ENCODE data around the gene PTPRN. TPM values are rescaled to one million over a fixed set of nuclear protein-coding genes. Genes with fewer than 3 reads are reported as not detected.

The PTPRN gene
- 1 to 10 TPM in 2 of 4 donors, under 1 TPM in 1, not detected in 1; 0.58 to 3.0 (median 1.9) TPM for total RNA-seq

DNA sequence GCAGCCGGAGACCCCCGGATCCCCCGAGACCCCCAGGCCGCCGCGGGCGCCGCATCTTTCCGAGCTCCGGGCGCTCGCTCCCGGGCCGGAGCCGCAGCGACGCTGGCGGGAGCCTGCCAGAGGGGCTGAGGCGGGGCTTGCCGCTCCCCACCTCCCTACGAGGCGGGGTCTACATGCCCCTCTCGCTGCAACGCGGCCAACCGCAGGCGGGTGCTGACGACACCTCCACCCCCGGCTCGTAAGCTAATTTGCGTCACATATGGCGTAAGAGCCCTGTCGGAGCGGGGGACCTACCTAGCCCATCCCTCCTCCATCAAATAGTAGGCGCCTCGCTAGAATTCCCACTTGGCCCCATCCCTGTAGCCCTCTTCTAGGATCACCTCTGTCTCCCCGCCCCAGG lies at the start of gene PTPRN:
PTPRN (minus strand) TSS at position 124 of the 400 bp plus-strand sequence; CDS start at position 55, 69 bp downstream.
- H3K36me3 ChIP-seq = no peaks in the 10 kb centered on the region
- ATAC-seq = no peak
- TF ChIP-seq POLR2A (IDR thresholded peaks at IDR 0.05) (no peak), EP300 (IDR thresholded peaks at IDR 0.05) (no peak), CTCF (IDR thresholded peaks at IDR 0.05) (no peak), POLR2AphosphoS5 (IDR thresholded peaks at IDR 0.05) (no peak)
- no peak within 1 kb of the TSS for H3K4me3 ChIP-seq
- H3K27me3 ChIP-seq = peaks cover 92% of the 10 kb centered on the region
- no peak within 1 kb of the TSS for H3K27ac ChIP-seq
- WGBS, 2 donors (ENCODE audit: low coverage in 1 of 2) = 4% methylated on average over 11 to 13 of the region's 37 CpGs
- peaks cover 0 to 13% (median 0%) of the 10 kb centered on the region in 3 donors for H3K4me1 ChIP-seq
- no peaks in the 10 kb centered on the region for H3K9me3 ChIP-seq

- no peak overlapping the region for H3K4me3 ChIP-seq
- WGBS, 2 donors (ENCODE audit: low coverage in 1 of 2) = 1 to 9% methylated on average over 8 to 15 of the region's 66 CpGs
- H3K36me3 ChIP-seq = no peaks in the 10 kb centered on the region
- H3K4me1 ChIP-seq = peaks cover 0 to 13% (median 9%) of the 10 kb centered on the region in 3 donors
- peaks cover 65% of the 10 kb centered on the region for H3K27me3 ChIP-seq
- TF ChIP-seq CTCF (IDR thresholded peaks at IDR 0.05) = no peak
- no peak for TF ChIP-seq POLR2AphosphoS5 (IDR thresholded peaks at IDR 0.05)
- TF ChIP-seq EP300 (IDR thresholded peaks at IDR 0.05) = no peak
- TF ChIP-seq POLR2A (IDR thresholded peaks at IDR 0.05) = no peak
- H3K27ac ChIP-seq = no peak overlapping the region
- H3K9me3 ChIP-seq = no peaks in the 10 kb centered on the region
- no peak for ATAC-seq
Measured at GRCh38 chr2:219358170-219359075, 49.2 kb upstream of the PTPRN start.

GRCh38 chr2:219356834-219357233 lies 47.6 kb upstream of the PTPRN start:
- no peaks in the 10 kb centered on the region for H3K36me3 ChIP-seq
- TF ChIP-seq CTCF (IDR thresholded peaks at IDR 0.05) = no peak
- TF ChIP-seq POLR2AphosphoS5 (IDR thresholded peaks at IDR 0.05) = no peak
- 86% methylated on average over 1 of the region's 1 CpG for WGBS, 2 donors (ENCODE audit: low coverage in 1 of 2)
- no peak overlapping the region for H3K4me3 ChIP-seq
- no peak for ATAC-seq
- peaks cover 81% of the 10 kb centered on the region for H3K27me3 ChIP-seq
- H3K27ac ChIP-seq = no peak overlapping the region
- no peaks in the 10 kb centered on the region for H3K9me3 ChIP-seq
- H3K4me1 ChIP-seq = peaks cover 0 to 13% (median 9%) of the 10 kb centered on the region in 3 donors

DNA sequence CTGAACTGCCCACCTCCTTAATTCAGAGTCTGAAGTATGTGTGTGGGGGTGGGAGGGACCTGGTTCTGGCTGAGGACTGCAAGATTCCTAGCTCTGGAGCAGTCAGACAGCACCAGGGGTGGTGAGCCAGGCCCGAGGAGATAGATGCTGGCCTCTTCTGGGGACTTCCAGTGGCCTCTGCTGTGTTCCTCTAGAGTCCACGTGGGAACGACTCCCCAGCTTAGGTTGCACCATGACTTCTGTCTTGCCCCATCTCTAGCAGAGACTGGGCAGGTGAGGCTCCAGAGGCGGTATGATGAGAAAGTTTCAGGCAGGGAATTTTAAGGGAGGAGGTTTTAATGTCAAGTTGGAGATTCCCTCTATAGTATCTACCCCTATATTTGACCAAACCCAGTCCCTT lies 45.4 kb upstream of the PTPRN start:
- H3K9me3 ChIP-seq = no peaks in the 10 kb centered on the region
- H3K4me1 ChIP-seq = peaks cover 0 to 13% (median 9%) of the 10 kb centered on the region in 3 donors
- no peaks in the 10 kb centered on the region for H3K36me3 ChIP-seq
- TF ChIP-seq POLR2A (IDR thresholded peaks at IDR 0.05) = no peak
- TF ChIP-seq EP300 (IDR thresholded peaks at IDR 0.05) = no peak
- TF ChIP-seq CTCF (IDR thresholded peaks at IDR 0.05) = no peak
- no peak for TF ChIP-seq POLR2AphosphoS5 (IDR thresholded peaks at IDR 0.05)
- no peak overlapping the region for H3K27ac ChIP-seq
- WGBS, 2 donors (ENCODE audit: low coverage in 1 of 2) = 60% methylated on average over 1 of the region's 4 CpGs; no CpG with 5 or more reads in 1 of the 2 donors
- H3K4me3 ChIP-seq = no peak overlapping the region
- peaks cover 100% of the 10 kb centered on the region for H3K27me3 ChIP-seq
- no peak for ATAC-seq

GRCh38 chr2:219353129-219353528 lies 43.9 kb upstream of the PTPRN start:
- Histone ChIP-seq H3K36me3 (no peaks in the 10 kb centered on the region), H3K4me1 (peaks cover 0 to 4% (median 1%) of the 10 kb centered on the region in 3 donors), H3K27ac (no peak overlapping the region), H3K27me3 (peaks cover 92% of the 10 kb centered on the region), H3K9me3 (no peaks in the 10 kb centered on the region), H3K4me3 (no peak overlapping the region)
- no peak for ATAC-seq
- no peak for TF ChIP-seq POLR2AphosphoS5 (IDR thresholded peaks at IDR 0.05)
- no peak for TF ChIP-seq EP300 (IDR thresholded peaks at IDR 0.05)
- TF ChIP-seq CTCF (IDR thresholded peaks at IDR 0.05) = no peak
- TF ChIP-seq POLR2A (IDR thresholded peaks at IDR 0.05) = no peak
- 67% methylated on average over 1 of the region's 5 CpGs; no CpG with 5 or more reads in 1 of the 2 donors for WGBS, 2 donors (ENCODE audit: low coverage in 1 of 2)

All from gastroesophageal sphincter (tissue), 4 donors.